K562 (cell line): ENCODE measurements around the gene PPP1R13L. TPM values are rescaled to one million over a fixed set of nuclear protein-coding genes. Genes with fewer than 3 reads are reported as not detected.

ENCODE experiments used
- ARID2 ChIP-seq: fragments of 450-650 bp; IDR thresholded peaks from 2 replicates; pipeline ENCODE4 v1.6.1; 2017; ENCODE audit warnings: antibody characterized with exemption, mild to moderate bottlenecking
- CHAMP1 ChIP-seq: fragments of 450-650 bp; IDR thresholded peaks from 2 replicates; pipeline ENCODE4 v1.6.1; 2016; ENCODE audit warnings: mild to moderate bottlenecking
- CREB1 ChIP-seq, 2 experiments: sonication (generic) in 1 of 2; formaldehyde crosslinking in 1 of 2; IDR thresholded peaks; 2 replicates each; pipeline versions ENCODE4 v1.6.1 to v1.8.0; 2012 to 2022; ENCODE audit warnings: inconsistent platforms in 1 of 2, mild to moderate bottlenecking in 1 of 2, missing genetic modification reagents in 1 of 2, moderate library complexity in 1 of 2
- DLX4 ChIP-seq: fragments of 250-450 bp; sonication (Bioruptor Pico); IDR thresholded peaks from 2 replicates; pipeline ENCODE4 v1.6.1; 2021; ENCODE audit warnings: mild to moderate bottlenecking
- ETS1 ChIP-seq: conservative IDR thresholded peaks from 2 replicates; pipeline ENCODE4 v1.6.1; 2011; ENCODE audit warnings: low read depth, mild to moderate bottlenecking, low read length; ENCODE audit not compliant: control insufficient read depth
- GABPB1 ChIP-seq: sonication (generic); formaldehyde crosslinking; IDR thresholded peaks from 2 replicates; pipeline ENCODE4 v1.8.0; 2022; ENCODE audit warnings: mild to moderate bottlenecking, missing genetic modification reagents
- GMEB1 ChIP-seq: fragments of 250-450 bp; sonication (Bioruptor Pico); IDR thresholded peaks from 2 replicates; pipeline ENCODE4 v1.4.0; 2020; ENCODE audit warnings: mild to moderate bottlenecking
- PATZ1 ChIP-seq: fragments of 250-450 bp; sonication (Bioruptor Pico); IDR thresholded peaks from 2 replicates; pipeline ENCODE4 v1.5.0; 2020; ENCODE audit warnings: mild to moderate bottlenecking, borderline replicate concordance
- PML ChIP-seq: IDR thresholded peaks from 2 replicates; pipeline ENCODE4 v1.6.1; 2012; ENCODE audit warnings: low read length, inconsistent platforms
- POLR2B ChIP-seq: fragments of 450-650 bp; IDR thresholded peaks from 2 replicates; pipeline ENCODE4 v1.6.1; 2018; ENCODE audit warnings: low read depth; ENCODE audit not compliant: partially characterized antibody
- PTBP1 ChIP-seq: fragments of 200-400 bp; formaldehyde crosslinking; IDR thresholded peaks from 2 replicates; pipeline ENCODE4 v1.6.1; 2017; ENCODE audit warnings: low read depth, low read length
- RAD21 ChIP-seq, 2 experiments: fragments of 250-450 bp in 1 of 2; fragments of 450-650 bp in 1 of 2; sonication (Bioruptor Pico) in 1 of 2; formaldehyde crosslinking in 1 of 2; IDR thresholded peaks in 1 of 2; conservative IDR thresholded peaks in 1 of 2; 2 replicates each; pipeline versions ENCODE4 v1.4.0 to v1.8.0; 2020 to 2022; ENCODE audit warnings: mild to moderate bottlenecking in 2 of 2, moderate library complexity in 1 of 2
- STAT5A ChIP-seq: IDR thresholded peaks from 2 replicates; pipeline ENCODE4 v1.6.1; 2012; ENCODE audit warnings: low read length, inconsistent platforms, borderline replicate concordance
- THRA ChIP-seq: fragments of 450-650 bp; IDR thresholded peaks from 2 replicates; pipeline ENCODE4 v1.6.1; 2017; ENCODE audit warnings: mild to moderate bottlenecking, moderate library complexity
- ZNF395 ChIP-seq: fragments of 200-800 bp; sonication (Bioruptor generic); IDR thresholded peaks from 2 replicates; pipeline ENCODE4 v1.6.1; 2017; ENCODE audit warnings: missing genetic modification characterization, missing compliant biosample characterization
- polyA plus RNA-seq, 8 experiments: library from polyadenylated mRNA; depleted of rRNA in 4 of 8; stranded (reverse) in 5 of 8; unstranded in 3 of 8; fragments of >200 nt; fragmentation: Nextera tagmentation in 2 of 8; fragmentation: Illumina TruSeq in 1 of 8; extraction: Ambion mirVana in 2 of 8; extraction: Trizol in 1 of 8; gene quantifications; 2 replicates each; pipeline versions ENCODE4 v1.2.1 to v1.2.3, GENCODE V29; 2011 to 2014; ENCODE audit warnings: inconsistent platforms in 1 of 8, missing spikeins in 1 of 8
- total RNA-seq, 7 experiments: library from RNA; depleted of rRNA in 6 of 7; stranded (reverse); fragments of >200 nt in 6 of 7; fragmentation: Illumina TruSeq in 2 of 7; extraction: Trizol in 2 of 7; gene quantifications; 2 replicates each; pipeline versions ENCODE4 v1.2.1 to v1.2.3, GENCODE V29; 2011 to 2021; ENCODE audit warnings: low replicate concordance in 1 of 7

PPP1R13L gene
- total and polyA plus RNA-seq, 9 of the 15 experiments (the other 6 are each of a cell fraction or from before 2014, with no cell fraction given): 0.32 to 6.7 (median 2.0) TPM

- TF ChIP-seq ETS1 (no peak), THRA (no peak), STAT5A (0 out of 2 replicates have a peak, but pooled peaks have one; percentile 6), PML (peak; percentile 25; the same call in 1 of the 2 replicates), RAD21 (CRISPR knock-in tag; conservative IDR thresholded peaks at IDR 0.05 in 1 of 2, IDR thresholded peaks at IDR 0.05 in 1 of 2) (no peak), ARID2 (no peak), GABPB1 (no peak; the same call in 1 of the 2 replicates), PATZ1 (CRISPR knock-in tag) (no peak), DLX4 (CRISPR knock-in tag) (no peak), POLR2B (peak; percentile 55), PTBP1 (no peak), CREB1 (IDR thresholded peaks at IDR 0.05) (peak; percentile 93), CREB1 (CRISPR knock-in tag; IDR thresholded peaks at IDR 0.05) (peak; percentile 80), ZNF395 (peak; percentile 54; the same call in 1 of the 2 replicates), GMEB1 (CRISPR knock-in tag) (0 out of 2 replicates have a peak, but pooled peaks have one; percentile 23), CHAMP1 (no peak)
Observed at GRCh38 chr19:45442778-45443461, 38.1 kb upstream of the PPP1R13L start (continued).
